Stimulated activated CD8-positive, alpha-beta memory T cell treated with anti-CD3 and anti-CD28 coated beads, Interleukin-12 subunit alpha, Interleukin-12 subunit beta, amount 100 ng/mL, for 4 hours (primary cell): ENCODE measurements around the gene GAPVD1.
"Not testable (repeated sequence)": the region's sequence is repeated elsewhere in the genome, so short reads cannot be mapped to it uniquely, and the experiment has no call there.

Experiments used
- DNase-seq: peaks from one replicate; pipeline ENCODE4 v3.0.0-alpha.2; 2020; ENCODE audit warnings: low read depth

GAPVD1 gene

GRCh38 chr9:125316359-125316758 lies 54.7 kb downstream of the GAPVD1 start:
- not testable (repeated sequence) for DNase-seq

- DNase-seq: no peak
These were observed 56.1 kb downstream of the GAPVD1 start for GRCh38 chr9:125317704-125318103.

- DNase-seq: no peak
These were observed 59.9 kb downstream of the GAPVD1 start for GRCh38 chr9:125321496-125321895.

- DNase-seq: no peak
These were observed 62.0 kb downstream of the GAPVD1 start for GRCh38 chr9:125323615-125324014.

- DNase-seq: no peak
These were observed 64.2 kb downstream of the GAPVD1 start for GRCh38 chr9:125325826-125326225.

DNA sequence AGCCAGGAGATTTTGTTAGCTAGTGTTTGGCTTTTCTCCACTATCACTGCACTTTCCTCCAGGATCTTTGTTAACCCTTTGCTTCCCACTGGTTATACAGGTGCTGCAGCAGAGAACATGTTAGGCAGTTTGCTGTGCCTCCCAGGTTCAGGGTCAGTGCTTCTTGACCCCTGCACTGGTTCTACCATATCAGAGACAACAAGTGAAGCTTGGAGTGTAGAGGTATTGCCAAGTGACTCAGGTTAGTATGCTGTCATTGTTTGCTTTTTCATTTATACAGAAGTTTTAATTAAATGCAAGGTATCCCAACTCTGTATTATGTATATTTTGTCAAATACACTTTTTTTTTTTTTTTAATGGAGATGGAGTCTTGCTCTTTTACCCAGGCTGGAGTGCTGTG lies 68.4 kb downstream of the GAPVD1 start:
- no peak for DNase-seq

GRCh38 chr9:125330587-125330986 lies 69.0 kb downstream of the GAPVD1 start:
- no peak for DNase-seq

DNA sequence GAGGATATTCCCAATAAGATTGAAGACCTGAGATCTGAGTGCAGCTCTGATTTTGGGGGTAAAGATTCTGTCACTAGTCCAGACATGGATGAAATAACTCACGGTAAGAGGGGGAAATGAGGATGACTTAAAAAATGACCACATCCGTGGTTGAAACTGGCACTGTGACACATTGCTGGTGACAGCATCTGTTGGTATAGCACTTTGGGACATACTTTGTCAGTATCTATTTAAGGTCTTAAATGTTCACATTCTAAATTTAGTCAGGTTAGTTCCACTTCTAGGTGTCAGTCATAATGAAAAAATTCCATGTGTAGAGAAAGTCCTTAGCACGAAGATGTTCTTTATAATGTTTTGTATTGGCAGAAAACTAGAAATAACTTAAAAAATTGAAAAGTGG lies 70.9 kb downstream of the GAPVD1 start:
- DNase-seq: no peak

- DNase-seq: no peak
These were observed 75.6 kb downstream of the GAPVD1 start for GRCh38 chr9:125337236-125337635.

- no peak for DNase-seq
These were observed 77.3 kb downstream of the GAPVD1 start for GRCh38 chr9:125338929-125339328.

GRCh38 chr9:125341566-125341965 lies 79.9 kb downstream of the GAPVD1 start:
- DNase-seq: no peak

DNA sequence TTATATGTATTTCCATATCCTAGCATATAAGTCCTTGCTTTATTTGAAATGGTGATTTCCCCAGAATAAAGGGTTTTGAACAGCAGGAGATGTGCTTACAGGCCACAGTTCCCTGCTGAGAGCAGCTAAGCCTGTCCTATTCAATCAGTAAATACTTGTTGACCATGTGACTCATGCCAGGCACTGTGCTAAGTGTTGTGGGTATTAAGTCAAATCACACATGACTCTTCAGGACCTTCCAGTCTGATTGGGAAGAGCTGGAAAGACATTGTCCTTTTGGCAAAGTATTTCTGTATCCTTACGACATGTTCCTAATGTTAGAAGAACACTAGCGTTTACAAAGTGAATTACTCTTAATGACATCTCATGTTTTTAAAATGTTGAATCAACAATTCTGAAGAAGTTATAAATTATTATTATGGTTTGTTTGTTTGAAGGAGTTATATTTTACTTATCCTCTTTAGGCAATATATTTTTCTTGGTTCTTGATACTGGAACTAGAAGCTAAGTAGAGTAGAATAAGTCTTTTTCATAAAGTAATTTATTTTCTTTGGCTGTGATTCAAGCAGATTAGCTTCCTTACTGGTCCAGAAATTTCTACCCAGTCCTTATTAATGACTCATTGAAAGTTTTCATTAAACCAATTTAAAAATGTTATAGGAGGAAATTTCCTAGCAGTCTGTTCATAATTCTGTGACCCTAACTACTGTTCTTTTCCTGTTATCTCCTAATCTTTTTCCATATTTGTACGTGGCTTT lies 82.1 kb downstream of the GAPVD1 start:
- DNase-seq: no peak

DNA sequence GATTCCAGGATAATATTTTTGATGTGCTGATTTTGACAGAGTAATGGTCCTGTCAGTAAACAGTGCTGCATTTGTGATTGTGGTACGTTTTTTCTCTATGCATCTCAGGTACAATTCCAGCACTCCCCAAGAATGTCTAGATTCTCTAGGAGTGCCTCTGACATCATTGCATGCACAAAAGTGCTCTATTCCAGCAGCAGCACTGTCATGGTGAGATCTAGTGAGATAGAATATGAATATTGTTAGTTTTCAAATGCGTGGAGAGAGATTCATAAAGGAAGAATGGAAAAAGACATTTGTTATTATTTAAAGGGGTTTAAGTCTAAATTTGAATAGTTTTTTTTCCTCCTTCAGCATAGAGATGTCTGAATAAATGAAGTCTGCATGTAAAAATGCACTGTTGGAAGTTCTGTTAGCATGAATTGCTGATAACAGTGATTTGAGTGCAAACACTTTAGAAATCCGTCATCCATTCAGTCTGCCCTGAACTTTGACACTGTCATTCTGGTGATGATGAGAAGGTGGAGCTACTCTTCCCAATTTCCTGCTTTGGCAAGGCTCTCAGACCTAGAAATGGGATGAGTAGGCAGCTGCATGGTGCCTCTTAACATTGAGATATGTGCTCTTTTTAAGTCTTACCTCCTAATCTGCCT lies 84.6 kb downstream of the GAPVD1 start:
- no peak for DNase-seq

GRCh38 chr9:125355601-125356000 lies 94.0 kb downstream of the GAPVD1 start:
- DNase-seq: no peak

DNA sequence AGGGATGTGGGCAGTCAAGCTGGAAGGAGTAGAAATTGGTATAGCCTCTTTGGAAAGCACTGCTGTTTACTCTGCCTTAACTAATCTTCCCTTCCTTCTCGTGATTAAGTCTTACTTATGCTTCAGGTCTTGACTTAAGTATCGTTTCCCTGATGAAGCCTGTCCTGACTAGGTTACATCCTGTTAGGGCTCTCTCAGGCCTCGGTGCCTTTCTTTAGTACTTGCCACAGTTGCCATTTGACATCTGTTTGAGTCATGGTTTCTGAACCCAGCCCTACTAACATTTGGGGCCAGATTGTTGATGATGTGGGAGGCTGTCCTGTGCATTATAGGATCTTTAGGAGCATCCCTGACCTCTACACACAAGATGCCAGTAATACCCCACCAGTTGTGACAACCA lies 94.4 kb downstream of the GAPVD1 start:
- DNase-seq: no peak

DNA sequence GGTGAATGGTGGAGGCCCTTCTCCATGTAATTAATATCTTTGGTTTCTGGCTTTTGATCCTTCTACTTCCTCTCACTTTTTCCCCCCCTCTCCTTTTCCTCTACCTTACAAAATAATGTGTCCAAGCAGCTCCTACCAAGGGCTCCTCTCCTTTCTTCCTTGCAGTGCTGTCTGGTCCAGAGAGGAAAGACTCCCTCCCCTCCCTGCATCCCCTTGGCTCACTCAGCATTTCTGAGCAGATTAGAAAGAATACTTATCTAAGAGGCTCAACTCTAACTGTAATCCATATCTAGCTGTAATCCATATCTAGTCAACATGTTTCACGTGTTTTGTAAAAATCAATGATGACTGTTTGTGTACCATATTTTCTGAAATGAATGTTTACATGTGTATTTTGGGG lies 97.4 kb downstream of the GAPVD1 start:
- DNase-seq: no peak

- no peak for DNase-seq
These were observed 99.0 kb downstream of the GAPVD1 start for GRCh38 chr9:125360601-125361000.

GRCh38 chr9:125361837-125362531 lies 100.4 kb downstream of the GAPVD1 start:
- DNase-seq: no peak

- DNase-seq: no peak
These were observed 105.0 kb downstream of the GAPVD1 start for GRCh38 chr9:125366676-125367075.

DNA sequence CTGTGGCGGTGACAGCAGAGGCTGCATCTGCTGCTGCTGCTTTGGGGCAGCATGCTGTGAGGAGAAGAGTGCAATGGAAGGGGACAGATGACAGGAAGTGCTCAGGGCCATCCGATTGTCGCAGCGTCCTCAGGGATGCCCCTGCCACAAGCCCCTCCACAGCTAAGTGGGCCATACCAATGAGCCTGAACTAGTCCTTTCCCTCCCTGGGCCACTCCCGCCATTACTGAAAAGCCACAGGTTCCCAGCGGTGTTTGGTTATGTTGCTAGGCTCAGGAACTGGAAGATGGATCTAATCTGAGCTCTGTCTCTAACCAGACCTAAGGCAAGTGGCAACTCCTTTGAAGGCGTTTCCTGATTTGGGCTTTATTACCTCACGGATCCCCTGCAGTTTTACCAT lies 109.2 kb downstream of the GAPVD1 start:
- DNase-seq: no peak

DNA sequence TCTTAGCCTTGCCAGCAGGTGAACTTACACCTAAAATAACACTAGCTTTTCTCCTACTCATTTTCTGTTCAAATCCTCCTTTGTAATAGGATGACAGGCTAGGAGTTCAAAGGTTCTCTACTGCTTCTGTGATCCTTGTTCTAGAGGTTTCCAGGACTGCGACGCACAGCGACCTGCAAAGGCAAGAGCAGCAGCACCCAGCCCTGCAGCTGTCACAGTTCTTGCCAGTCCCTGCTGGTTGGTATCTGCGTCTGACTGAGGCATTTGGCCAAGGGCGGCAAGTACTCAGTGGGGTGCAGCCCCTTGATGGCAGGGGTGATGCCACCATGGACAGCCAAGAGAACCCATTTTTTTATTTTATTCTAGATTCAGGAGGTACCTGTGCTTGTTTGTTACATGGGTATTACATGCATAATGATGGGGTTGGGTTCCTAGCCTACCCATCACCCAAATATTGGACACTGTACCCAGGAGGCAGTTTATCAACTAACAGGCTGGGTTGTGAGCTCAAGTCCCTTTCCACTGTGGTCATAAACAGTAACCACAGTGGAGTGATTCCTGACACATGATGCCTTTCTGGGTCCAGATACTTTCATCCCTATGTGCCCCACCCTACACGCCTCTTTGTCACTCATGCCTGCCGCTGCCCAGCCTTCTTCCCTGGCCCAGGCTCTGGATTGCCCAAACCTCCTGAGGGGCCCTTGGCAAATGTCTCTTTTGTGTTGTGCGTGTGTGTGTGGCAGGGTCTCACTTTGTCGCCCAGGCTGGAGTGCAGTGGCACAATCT lies 111.0 kb downstream of the GAPVD1 start:
- DNase-seq: no peak
